COR-L47 (cell line): ENCODE data around the gene FHOD1.

Experiments
- DNase-seq: peaks from one replicate; lab custom pipeline; 2025; lab: John Stamatoyannopoulos, UW

The FHOD1 gene

GRCh38 chr16:67277294-67277998 lies 30.2 kb upstream of the FHOD1 start:
- DNase-seq: no peak

GRCh38 chr16:67275321-67275720 lies 28.0 kb upstream of the FHOD1 start:
- DNase-seq: no peak

- DNase-seq: no peak
Observed at GRCh38 chr16:67271446-67271845, 24.2 kb upstream of the FHOD1 start.

- no peak for DNase-seq
Observed at GRCh38 chr16:67270931-67271338, 23.7 kb upstream of the FHOD1 start.

- DNase-seq: no peak
Observed at GRCh38 chr16:67269766-67270165, 22.5 kb upstream of the FHOD1 start.

GRCh38 chr16:67268136-67268579 lies 20.9 kb upstream of the FHOD1 start:
- DNase-seq: no peak

GRCh38 chr16:67265834-67266233 lies 18.6 kb upstream of the FHOD1 start:
- no peak for DNase-seq

- DNase-seq: no peak
Observed at GRCh38 chr16:67264866-67265265, 17.6 kb upstream of the FHOD1 start.

- DNase-seq: no peak
Observed at GRCh38 chr16:67264277-67264676, 17.0 kb upstream of the FHOD1 start.

GRCh38 chr16:67263201-67263600 lies 15.9 kb upstream of the FHOD1 start:
- no peak for DNase-seq

GRCh38 chr16:67260426-67261063 lies 13.3 kb upstream of the FHOD1 start:
- peak; percentile 37 for DNase-seq

- no peak for DNase-seq
Observed at GRCh38 chr16:67259705-67260104, 12.4 kb upstream of the FHOD1 start.

- no peak for DNase-seq
Observed at GRCh38 chr16:67258161-67258835, 11.0 kb upstream of the FHOD1 start.

GRCh38 chr16:67257486-67258160 lies 10.3 kb upstream of the FHOD1 start:
- DNase-seq: no peak

- no peak for DNase-seq
Observed at GRCh38 chr16:67256701-67257230, 9.5 kb upstream of the FHOD1 start.

- DNase-seq: no peak
Observed at GRCh38 chr16:67255553-67256221, 8.4 kb upstream of the FHOD1 start.

- no peak for DNase-seq
Observed at GRCh38 chr16:67254801-67255552, 7.7 kb upstream of the FHOD1 start.

- no peak for DNase-seq
Observed at GRCh38 chr16:67252609-67253497, 5.6 kb upstream of the FHOD1 start.

GRCh38 chr16:67250045-67250327 lies 2.7 kb upstream of the FHOD1 start:
- DNase-seq: no peak
